Omental fat pad (tissue), 4 donors: ENCODE measurements around the gene ADGRL1. TPM values are rescaled to one million over a fixed set of nuclear protein-coding genes. Genes with fewer than 3 reads are reported as not detected.
"Not testable (repeated sequence)": the region's sequence is repeated elsewhere in the genome, so short reads cannot be mapped to it uniquely, and the experiment has no call there.

Source experiments
- ATAC-seq: fragments of 150-250 bp; one replicate; pipeline ENCODE4 v1.9.1; 2016; ENCODE audit warnings: mild to moderate bottlenecking, moderate library complexity; ENCODE audit not compliant: low FRiP score
- DNase-seq: peaks from one replicate; pipeline ENCODE4 v3.0.0-alpha.2; 2019; ENCODE audit warnings: low spot score
- total RNA-seq, 4 donors: library from RNA; depleted of rRNA; stranded (reverse); fragments of >200 nt; gene quantifications; one replicate each; pipeline ENCODE4 v1.1.0, GENCODE V29; 2016
- TF ChIP-seq, protein P1 (sequence below), 3 donors: fragments of 450-650 bp; IDR thresholded peaks; one replicate each; pipeline ENCODE4 v1.5.1; 2016 to 2017; ENCODE audit warnings: antibody characterized with exemption in 3 of 3, mild to moderate bottlenecking in 3 of 3, moderate library complexity in 2 of 3

Gene ADGRL1
- total RNA-seq, 4 donors from 2014 or later, result 7.7 to 18.0 (median 13.9) TPM

DNA sequence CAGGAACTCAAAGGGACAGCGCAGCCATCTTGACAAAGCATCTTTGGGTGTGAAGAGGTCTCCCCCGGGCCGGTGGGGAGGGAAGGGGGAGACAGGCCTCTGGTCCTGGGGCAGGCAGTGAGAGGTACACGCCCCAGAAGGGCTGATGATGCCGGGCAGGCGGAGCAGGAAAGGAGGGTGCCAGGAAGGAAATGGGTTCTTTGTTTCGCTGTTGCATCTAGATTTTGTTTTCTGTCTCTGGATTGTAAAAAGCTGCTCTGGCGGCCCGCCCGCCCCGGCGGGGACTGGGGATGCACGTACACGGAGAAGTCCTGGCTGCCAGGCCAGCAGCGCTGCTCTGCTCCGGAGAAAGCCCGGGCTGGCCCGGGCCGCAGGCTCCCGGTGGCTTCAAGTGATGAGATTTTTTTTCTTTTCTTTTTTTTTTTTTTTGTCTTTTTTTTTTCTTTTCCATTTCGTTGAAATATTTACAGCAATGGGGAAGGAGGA lies 56.4 kb downstream of the ADGRL1 start:
- DNase-seq, result no peak
- TF ChIP-seq, protein P1, sequence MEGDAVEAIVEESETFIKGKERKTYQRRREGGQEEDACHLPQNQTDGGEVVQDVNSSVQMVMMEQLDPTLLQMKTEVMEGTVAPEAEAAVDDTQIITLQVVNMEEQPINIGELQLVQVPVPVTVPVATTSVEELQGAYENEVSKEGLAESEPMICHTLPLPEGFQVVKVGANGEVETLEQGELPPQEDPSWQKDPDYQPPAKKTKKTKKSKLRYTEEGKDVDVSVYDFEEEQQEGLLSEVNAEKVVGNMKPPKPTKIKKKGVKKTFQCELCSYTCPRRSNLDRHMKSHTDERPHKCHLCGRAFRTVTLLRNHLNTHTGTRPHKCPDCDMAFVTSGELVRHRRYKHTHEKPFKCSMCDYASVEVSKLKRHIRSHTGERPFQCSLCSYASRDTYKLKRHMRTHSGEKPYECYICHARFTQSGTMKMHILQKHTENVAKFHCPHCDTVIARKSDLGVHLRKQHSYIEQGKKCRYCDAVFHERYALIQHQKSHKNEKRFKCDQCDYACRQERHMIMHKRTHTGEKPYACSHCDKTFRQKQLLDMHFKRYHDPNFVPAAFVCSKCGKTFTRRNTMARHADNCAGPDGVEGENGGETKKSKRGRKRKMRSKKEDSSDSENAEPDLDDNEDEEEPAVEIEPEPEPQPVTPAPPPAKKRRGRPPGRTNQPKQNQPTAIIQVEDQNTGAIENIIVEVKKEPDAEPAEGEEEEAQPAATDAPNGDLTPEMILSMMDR (IDR thresholded peaks at IDR 0.05), result no peak
- no peak for ATAC-seq

DNA sequence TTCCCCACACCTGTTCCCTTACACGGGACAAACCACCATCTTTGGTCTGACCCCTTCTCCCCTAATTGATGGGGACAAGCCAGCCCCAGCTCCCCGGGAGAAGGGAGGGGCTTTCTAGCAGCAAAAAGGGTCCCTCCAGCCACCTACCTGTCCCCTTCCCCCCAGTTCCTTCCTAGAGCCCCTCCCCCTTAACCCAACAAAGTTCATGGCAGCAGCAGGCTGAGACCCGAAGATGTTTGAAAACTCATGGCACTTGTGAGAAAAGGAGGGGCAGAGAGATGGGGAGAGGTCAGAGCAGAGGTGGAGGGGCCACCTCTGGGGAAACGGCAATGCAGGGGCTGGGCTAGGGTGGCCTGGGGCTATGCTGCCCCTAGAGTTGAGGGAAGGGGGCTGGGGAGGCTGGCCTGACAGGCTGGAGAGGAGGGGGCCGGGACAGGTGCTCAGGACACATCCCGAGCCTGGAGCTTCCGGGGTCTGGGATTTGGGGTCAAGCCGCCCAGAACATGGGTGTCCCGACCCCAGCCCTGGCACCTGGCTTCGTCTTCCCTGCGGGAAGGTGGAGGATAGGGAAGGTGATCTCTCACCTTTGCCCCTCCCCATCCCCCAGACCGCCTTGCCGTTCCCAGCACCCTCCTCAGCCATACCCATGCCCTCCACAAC lies 57.1 kb downstream of the ADGRL1 start:
- ATAC-seq (no peak), DNase-seq (no peak)
- TF ChIP-seq, protein P1 (IDR thresholded peaks at IDR 0.05), result no peak

- ATAC-seq, result peak; percentile 81
- DNase-seq, result peak; percentile 47
- TF ChIP-seq, protein P1 (IDR thresholded peaks at IDR 0.05), result peak in 1 of 3 donors; percentile 40
Observed at GRCh38 chr19:14147797-14148605, 58.0 kb downstream of the ADGRL1 start.

GRCh38 chr19:14146789-14147216 lies 59.2 kb downstream of the ADGRL1 start:
- no peak for DNase-seq
- TF ChIP-seq, protein P1 (IDR thresholded peaks at IDR 0.05), result no peak
- peak; percentile 35 for ATAC-seq

DNA sequence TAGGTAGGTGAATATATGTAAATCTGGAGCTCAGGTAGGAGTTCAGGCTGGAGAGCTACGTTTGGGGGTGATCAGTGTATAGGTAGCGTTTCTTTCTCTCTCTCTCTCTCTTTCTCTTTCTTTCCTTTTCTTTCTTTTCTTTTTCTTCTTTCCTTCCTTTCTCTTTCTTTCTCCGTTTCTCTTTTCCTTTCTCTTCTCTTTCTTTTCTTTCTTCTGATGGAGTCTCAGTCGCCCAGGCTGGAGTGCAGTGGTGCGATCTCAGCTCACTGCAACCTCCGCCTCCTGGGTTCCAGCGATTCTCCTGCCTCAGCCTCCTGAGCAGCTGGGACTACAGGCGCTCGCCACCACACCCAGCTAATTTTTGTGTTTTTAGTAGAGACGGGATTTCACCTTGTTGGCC lies 59.8 kb downstream of the ADGRL1 start:
- not testable (repeated sequence) for DNase-seq

DNA sequence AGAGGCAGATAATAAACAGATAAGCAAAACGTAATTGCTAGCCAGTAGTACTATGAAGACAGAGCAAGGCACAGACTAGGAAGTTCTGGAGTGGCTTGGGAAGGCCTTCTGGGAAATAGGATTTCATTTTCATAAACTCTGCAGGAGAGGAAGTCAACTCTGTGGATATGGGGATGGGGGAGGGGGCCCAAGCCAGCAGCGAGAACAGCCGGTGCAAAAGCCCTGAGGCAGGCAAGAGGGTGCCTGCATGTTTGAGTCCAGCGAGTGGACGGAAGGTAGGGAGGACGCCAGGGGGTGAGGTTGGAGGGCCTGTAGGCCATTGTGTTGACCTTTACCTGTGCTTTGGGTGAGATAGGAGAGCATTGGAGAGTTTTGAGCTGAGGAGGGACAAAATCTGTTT lies 60.6 kb downstream of the ADGRL1 start:
- TF ChIP-seq, protein P1 (IDR thresholded peaks at IDR 0.05), result no peak
- ATAC-seq, result no peak
- DNase-seq, result no peak

More for the DNA sequence above, 59.8 kb downstream of the ADGRL1 start:
- ATAC-seq, result not testable (repeated sequence)

- DNase-seq, result no peak
- TF ChIP-seq, protein P1 (IDR thresholded peaks at IDR 0.05), result no peak
- no peak for ATAC-seq
Observed at GRCh38 chr19:14142262-14143190, 63.4 kb downstream of the ADGRL1 start.
